ENCODE measurements around the gene ARL3.

GRCh38 chr10:102727037-102727818, 13.0 kb upstream of the ARL3 start:
- TF ChIP-seq TOX (CRISPR knock-in tag; IDR thresholded peaks at IDR 0.05; ENCODE audit: borderline replicate concordance), result no peak
- TF ChIP-seq BACH2 (CRISPR knock-in tag; IDR thresholded peaks at IDR 0.05; ENCODE audit: borderline replicate concordance), result no peak
- TF ChIP-seq ZFP3 (CRISPR knock-in tag; IDR thresholded peaks at IDR 0.05), result no peak
- no peak for TF ChIP-seq SNAI2 (CRISPR knock-in tag; IDR thresholded peaks at IDR 0.05)
- no peak for TF ChIP-seq GLIS3 (CRISPR knock-in tag; IDR thresholded peaks at IDR 0.05)

Data from SK-N-SH treated with all-trans-retinoic acid at 6 μM for 48 hours (cell line).